A673 (cell line): ENCODE data around the gene DOK3. TPM values are rescaled to one million over a fixed set of nuclear protein-coding genes. Genes with fewer than 3 reads are reported as not detected.

Experiments
- total RNA-seq: library from RNA; stranded (reverse); gene quantifications from 2 replicates; pipeline ENCODE4 v1.2.3, GENCODE V29; 2021

Gene DOK3
- total RNA-seq, 1 experiment from 2014 or later, result 15.0 TPM

Other genes starting within 250 kb of the DOK3 start
- gene RAB24, start 206.1 kb downstream of the DOK3 start, total RNA-seq, result 16.0 and 19.2 TPM in 2 replicates
- gene PRELID1, start 206.0 kb downstream of the DOK3 start, total RNA-seq, result 169 and 194 TPM in 2 replicates
- 15.1 and 19.4 TPM in 2 replicates for gene MXD3, start 197.9 kb downstream of the DOK3 start, total RNA-seq
- 97.7 and 98.4 TPM in 2 replicates for gene LMAN2, start 158.2 kb downstream of the DOK3 start, total RNA-seq
- gene RGS14, start 151.9 kb downstream of the DOK3 start, total RNA-seq, result 3.1 and 6.5 TPM in 2 replicates
- gene SLC34A1, start 125.4 kb downstream of the DOK3 start, total RNA-seq, result not detected in 2 replicates
- not detected in 2 replicates for gene PFN3, start 109.2 kb downstream of the DOK3 start, total RNA-seq
- gene F12, start 100.3 kb downstream of the DOK3 start, total RNA-seq, result 0.81 TPM in 1 of 2 replicates, not detected in the other
- gene GRK6, start 83.2 kb downstream of the DOK3 start, total RNA-seq, result 32.1 and 38.1 TPM in 2 replicates
- 3.0 and 5.3 TPM in 2 replicates for gene PRR7, start 63.0 kb downstream of the DOK3 start, total RNA-seq
- 271 and 286 TPM in 2 replicates for gene DBN1, start 36.2 kb downstream of the DOK3 start, total RNA-seq
- gene PDLIM7, start 12.2 kb downstream of the DOK3 start, total RNA-seq, result 116 and 132 TPM in 2 replicates
- gene DDX41, start 7.1 kb upstream of the DOK3 start, total RNA-seq, result 82.3 and 87.7 TPM in 2 replicates
- 43.8 and 53.5 TPM in 2 replicates for gene FAM193B, start 44.7 kb upstream of the DOK3 start, total RNA-seq
- 88.6 and 90.1 TPM in 2 replicates for gene TMED9, start 82.4 kb upstream of the DOK3 start, total RNA-seq
- gene B4GALT7, start 90.3 kb upstream of the DOK3 start, total RNA-seq, result 15.0 and 17.3 TPM in 2 replicates